SKM-1 (cell line): ENCODE data around the gene PIK3AP1.
A peak's percentile ranks its signal among the peaks of the same experiment; 100 is the strongest.

Experiments
- DNase-seq: peaks from one replicate; lab custom pipeline; 2025; ENCODE audit not compliant: unreplicated experiment; lab: John Stamatoyannopoulos, UW

PIK3AP1 gene

DNA sequence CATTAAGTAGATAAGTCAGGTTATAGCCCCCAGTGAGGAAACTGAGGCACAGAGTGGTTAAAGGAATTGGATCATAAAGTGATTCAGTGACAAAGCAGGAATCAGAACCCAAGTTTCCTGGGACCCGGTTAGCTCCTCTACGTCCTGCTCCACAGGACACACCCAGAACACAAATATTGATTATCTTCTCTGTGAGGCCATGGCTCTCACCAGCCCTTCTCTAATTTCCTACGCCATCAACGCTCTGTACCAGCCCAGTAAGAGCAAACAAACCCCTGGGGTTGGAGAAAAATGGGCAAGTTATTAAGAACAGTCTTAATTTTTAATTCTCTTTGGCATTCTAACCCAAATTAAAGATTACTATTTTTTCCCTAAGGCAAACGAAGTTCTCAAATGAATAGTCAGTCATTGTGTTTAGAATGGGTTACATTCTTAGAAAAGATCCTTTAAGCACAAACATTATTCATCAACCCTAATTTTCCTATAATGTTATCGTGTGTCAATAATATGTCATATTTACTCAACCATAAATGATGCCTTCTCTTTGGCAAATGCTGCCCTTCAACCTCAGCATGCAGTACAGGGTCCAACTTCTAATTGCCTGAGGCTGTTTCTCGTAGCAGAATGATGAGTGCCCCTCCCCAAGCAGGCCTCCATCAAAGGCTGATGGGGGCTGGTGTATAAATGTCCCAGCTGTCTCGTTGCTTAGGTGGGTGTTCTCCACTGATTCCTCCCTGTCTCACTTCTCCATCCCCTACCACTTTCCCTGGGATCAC lies 108.1 kb downstream of the PIK3AP1 start:
- DNase-seq: no peak

DNA sequence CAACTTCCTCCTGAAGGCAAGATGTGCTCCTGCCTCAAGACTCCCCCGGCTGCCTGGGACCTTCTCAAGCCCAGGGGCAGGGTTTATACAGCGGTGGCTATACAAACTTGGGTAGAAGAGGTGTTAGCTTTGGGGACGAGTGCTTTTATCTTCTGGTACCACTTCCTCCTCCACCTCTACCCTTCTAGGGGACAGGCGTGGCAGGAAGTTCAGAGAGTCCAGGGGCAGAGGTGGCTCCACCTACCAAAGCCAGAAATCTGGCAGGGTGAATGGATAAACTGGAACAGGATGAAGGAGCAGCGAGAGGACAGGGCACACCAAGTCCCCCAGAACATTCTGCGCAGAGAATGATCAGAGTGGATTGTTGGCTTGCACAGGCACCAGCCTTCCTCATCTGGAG lies 109.5 kb downstream of the PIK3AP1 start:
- no peak for DNase-seq

DNA sequence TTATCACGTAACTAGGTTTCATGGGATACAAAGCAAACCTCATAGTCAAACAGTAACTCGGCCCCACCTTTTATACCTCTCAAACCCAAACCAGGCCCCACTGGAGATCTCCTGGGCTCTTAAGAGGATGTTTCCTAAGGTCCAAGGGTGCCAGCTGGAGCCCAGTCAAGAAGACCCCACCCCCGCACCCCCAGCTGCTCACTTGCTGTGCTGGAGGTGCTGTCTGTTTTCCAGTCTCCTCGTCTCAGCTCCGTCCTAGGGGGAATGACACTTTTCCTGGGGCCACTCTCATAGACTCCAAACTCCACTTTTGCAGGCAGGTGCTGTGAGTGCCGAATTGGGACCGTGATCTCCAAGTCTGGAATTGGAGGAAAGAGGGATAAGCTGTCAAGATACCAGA lies 110.8 kb downstream of the PIK3AP1 start:
- DNase-seq: no peak

DNA sequence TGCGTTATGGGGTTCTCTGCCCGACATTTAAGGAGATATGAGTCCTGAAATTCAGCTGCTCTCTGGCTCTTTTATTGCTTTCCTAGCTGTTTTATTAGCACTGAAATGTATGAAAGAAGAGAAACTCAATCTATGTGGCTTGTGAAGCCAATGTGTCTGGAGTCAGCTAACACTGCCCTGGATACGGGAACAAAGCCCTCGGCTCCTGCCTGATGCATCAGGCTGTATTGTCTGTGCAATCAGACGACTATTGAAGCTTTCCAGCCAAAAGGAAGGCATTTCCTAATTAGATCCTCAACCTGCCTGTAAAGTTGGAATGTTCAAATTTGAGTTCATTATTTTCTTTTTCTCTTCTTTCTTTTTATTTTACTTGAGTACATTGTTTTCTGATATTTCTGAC lies 111.5 kb downstream of the PIK3AP1 start:
- DNase-seq: no peak

DNA sequence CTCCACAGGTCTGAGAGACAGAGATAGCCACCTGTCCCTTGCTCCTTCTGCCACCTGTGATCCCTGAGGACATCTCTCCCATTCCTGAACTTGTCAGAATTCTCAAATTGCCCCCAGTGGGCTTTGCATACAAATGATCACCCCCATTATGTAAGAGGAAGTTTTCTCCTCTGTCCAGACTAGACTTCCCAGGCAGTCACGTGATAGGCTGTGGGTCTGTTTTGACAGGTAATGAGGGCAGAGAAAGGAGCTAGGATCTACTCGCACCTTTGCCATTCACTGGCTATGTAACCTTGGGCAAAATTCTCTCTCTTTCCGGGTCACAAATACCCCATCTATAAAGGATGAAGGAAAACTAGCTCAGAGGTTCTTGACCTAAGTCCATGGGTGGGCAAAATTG lies 112.1 kb downstream of the PIK3AP1 start:
- no peak for DNase-seq

DNA sequence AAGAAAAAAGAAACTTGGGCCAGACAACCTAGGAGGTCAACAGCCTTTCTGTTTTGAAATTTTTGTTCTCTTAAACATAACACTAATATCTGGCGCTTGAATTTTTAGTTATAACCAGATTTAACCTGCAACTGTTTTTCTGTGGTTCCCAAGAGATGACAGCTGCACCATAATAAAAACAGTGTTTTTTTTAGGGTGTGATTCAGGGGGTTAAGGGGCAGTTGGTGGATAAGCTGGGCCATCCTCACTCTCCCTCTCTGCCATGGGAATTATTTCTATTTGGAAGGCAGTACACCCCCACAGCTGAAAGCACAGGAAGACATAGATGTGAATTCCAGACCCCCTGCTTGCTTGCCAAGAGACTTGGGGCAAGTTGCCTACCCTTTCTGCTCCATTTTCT lies 113.4 kb downstream of the PIK3AP1 start:
- no peak for DNase-seq

DNA sequence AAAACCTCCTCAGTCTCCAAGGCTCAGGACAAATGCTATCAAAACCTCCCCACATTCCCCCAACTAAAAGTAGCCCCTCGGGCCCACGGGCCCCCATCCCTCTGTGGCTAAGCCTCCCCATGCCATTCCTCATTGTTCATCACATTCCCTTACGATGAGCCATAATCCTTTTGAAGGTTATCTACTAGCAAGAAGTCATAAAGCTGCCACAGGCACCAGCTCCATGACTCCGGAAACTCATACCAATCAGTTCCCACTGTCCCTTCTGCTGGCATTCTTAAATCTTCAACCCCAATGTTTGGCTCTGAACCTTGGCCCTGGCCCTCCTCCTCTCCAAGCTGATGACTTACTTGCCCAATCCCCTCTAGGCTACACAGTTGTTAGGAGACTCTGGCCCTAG lies 114.1 kb downstream of the PIK3AP1 start:
- DNase-seq: no peak

DNA sequence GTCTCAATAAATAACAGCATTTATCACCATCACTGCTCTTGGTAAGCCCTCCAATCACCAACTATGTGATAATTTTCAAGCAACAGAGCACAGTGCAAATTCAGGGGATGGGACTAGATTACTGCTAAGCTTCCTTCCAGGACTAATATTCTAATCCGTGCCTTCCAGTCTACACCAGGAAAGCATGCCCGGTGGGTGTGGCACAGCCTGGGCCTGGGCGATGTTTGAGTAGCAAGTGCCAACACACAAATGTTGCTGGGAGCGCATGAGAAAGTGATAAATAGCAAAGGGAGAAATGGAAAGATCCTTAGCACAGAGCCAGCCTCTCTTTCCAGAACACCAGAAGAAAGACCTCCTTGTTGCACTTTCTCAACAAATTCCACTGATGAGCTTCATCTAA lies 120.0 kb downstream of the PIK3AP1 start:
- no peak for DNase-seq

DNA sequence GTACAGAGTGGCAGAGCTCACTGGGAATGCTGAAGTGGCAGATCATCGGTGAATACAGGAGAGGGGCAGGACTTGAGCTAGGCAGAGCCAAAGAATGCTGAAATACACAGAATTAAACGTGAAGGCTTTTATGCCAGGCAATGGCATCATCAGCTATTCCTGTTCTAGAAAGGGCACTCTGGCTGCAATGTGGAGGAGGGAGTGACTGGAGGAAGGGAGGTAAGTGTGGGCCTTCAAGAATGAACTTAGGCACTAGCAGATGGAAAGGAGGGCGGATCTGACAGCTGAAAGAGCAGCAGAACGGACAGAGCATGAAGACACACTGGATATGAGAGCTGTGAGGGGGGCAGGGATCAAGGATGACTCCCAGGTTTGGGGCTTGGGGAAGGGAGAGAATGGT lies 121.5 kb downstream of the PIK3AP1 start:
- no peak for DNase-seq

DNA sequence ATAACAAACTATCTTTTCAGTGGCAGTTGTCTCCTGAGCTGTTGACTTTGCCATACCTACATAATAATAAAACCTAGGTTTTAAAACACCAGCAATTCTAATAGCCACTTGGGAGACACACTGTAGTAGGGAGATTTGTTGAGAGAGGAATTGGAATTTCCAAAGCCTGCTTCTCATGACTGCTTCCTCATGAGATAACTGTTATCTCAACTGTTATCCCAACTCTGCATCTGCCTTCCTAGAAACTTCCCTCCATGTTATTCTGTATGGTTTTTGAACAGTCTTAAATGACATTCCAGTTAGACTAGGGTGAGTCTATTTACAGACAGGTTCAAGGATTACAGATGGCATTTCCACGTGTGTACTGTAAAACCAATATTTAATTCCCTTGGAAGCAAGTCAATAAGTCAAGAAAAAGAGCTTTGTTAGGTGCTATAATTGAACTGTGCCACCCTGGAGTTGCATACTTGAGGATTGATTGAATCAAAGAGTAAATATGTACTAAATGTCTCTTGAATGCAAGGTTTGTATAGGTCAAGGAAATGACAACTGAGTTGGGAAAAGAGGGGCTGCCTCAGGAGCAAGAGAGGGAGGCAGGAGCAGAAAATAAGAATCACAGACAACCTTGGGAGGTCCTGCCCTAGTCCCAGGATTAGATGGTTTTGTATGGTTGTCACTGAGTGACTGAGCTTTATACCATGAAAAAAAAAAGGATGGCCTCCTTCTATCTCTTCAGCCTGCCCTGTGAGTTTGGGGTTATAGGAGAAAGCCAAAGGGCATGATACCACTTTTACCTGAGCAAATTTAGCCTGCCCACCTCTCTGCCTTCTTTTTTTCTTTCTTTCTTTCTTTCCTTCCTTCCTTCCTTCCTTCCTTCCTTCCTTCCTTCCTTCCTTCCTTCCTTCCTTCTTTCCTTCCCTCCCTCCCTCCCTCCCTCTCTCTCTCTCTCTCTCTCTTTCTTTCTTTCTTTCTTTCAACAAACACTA lies 123.6 kb downstream of the PIK3AP1 start:
- DNase-seq: no peak

DNA sequence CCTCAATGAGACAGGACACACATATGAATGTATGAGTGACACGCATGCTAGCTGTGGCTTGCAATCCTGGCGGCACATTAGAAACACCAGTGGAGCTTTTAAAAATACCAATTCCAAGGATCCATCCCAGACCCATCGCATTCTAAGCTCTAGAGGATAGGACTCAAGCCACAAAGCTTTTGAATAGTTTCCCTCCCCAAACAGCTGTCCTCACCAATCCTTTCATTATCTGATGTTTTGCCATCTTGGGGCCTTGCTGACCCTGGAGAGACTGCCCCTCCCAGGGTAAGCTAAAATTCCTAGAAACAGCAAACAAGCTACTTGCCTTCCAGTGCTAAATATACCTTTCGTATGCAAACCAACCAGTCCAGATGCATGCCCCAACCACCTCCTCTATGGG lies 124.6 kb downstream of the PIK3AP1 start:
- DNase-seq: no peak

DNA sequence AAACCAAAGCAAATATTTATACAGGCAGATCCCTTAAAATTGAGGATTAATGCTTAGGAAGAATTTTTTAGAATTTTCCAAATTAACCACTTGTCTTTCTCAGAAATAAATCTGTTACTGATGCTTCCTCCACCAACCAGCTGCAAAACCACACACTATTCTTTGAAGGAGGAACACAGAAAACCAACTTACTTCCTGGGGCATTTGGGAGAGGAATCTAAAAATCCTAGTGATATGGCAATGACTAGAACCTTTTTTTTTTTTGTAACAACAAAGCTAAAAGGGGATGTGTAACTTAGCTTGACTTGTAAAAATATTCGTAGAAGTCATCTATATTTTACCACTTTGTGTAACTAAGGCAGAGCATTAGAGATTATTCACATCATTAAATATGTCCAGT lies 128.4 kb downstream of the PIK3AP1 start:
- no peak for DNase-seq

DNA sequence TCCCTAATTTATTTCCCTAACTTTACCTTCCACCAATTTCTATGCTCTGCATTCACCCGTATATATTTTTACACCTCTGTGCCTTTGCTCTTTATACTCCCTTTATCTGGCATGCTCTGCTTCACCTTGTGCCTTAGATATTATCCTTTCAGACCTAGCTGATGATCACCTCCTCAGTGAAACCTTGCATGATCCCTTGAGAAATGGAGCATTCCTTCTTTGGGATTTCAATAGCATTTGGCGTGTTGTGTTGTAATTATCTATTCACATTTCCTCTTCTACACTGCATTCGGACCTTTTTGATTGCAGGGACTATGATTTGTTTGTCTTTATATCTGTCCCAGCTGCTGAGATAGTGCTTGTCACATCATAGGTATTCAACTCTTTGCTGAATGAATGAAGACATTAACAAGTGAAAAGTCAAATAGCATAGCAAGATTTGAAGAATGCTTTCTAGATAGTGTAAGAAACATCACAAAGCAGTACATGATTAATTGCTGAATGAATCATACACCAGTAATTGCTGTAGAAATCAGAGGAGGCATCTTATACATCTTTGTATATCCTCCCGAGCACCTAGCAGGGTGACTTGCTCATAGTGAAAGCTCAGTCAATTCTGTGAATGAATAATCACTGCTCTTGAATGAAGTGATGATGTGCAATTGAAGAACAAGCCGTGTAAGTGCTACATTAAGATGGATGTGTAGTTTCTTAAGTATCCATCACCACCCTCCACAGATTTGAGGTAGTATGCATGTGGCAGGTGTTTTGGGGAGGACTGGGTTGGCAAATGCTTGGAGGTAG lies 131.5 kb downstream of the PIK3AP1 start:
- no peak for DNase-seq

DNA sequence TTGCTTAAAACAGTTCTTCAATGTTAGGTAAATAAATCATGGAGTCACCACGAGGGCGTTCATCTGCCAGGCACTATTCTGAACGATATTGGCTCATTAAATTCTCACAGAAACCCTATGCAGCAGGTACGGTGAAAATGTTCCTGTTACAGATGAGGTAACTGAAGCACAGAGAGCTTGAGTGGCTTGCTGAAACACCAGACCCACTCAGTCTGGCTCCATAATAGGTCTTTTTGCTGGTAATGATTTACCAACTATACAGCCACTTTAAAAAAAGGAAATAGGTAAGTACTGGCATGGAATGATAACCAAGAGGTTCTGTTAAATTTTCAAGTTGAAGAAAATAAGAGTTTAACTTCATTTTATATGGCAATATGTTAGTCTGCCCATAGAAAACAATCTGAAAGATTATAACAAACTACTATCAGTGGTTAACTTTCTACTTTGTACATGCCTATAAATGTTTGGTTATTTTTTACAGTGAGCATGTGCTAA lies 132.2 kb downstream of the PIK3AP1 start:
- DNase-seq: no peak

DNA sequence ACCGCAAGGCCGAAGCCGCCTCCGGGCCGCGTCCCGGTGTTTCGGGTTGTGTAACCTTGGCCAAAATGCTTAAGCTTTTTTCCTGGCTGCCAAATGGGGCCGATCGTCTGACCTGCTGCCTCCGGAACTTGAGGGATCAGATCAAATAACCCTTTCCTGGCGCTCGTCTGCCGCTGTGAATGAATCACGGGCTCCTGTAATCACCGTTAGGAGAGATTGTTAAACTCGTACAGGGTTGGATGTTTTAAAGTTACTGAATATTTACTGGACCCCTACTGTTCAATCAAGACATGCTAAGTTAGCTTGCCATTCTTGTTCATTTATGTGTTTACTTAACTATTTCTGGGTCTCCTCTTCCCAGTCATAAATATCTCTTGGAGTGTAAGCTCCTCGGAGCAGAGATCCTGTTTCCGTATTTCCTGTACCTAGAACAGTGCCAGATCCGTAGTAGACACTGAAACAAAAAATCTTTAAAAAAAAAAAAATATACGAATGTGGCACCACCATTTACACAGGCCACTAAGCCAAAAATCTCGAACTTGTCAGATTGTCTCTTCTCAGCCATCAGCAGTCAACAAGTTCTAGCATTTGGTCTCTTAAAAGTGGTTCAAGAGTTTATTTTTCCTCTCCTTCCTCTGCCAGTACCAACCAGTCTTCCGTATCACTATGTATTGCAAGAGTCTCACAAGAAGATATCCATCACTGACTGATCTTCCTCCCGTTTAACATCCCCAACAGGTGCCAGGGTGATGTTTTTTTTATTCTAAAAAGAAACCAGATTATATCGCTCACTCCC lies 132.9 kb downstream of the PIK3AP1 start:
- DNase-seq: peak; percentile 28

DNA sequence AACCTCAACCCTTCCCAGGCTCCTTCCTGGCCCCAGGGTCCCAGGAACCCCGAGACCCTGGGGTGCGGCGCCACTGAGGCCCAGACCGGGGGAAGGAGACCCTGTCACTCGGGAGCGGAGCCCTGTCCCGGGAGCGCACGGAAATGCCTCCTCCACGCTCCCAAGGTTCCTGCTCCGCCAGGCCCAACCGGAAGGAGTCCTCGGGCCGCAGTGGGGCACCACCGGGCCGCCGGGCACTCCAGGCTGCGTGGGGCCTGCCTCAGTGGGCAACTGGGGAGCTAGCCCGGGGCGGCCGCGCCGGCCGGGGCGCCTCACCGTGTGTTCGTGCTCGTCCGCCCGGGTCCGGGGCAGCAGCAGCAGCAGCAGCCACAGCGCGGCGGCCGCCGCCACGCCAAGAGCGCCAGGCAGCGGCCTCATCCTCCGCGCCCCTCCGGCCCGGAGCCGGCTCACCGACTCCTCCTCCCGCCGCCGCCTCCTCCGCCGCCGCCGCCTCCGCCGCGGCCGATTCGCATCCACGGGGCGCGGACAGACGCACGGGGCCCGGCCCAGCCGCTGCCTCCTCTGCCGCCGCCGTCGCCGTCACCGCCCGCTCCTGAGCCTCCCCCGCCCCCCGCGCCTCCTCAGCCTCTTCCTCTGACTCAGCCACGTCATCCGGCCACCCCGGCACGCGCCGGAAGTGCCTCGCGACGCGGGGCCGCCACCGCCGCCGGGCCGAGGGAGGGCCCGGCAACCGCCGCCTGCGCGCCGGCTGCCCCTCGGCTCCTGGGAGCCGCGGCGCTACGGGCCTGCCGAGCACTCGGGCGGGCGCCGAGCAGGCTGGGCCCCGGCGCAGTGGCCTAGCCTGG lies 133.7 kb downstream of the PIK3AP1 start, which contains the start of gene TM9SF3:
Gene TM9SF3 (minus strand): TSS at position 594 of the 845 bp plus-strand sequence. CDS start 177 bp downstream, at position 417.
- DNase-seq: peak; percentile 75

DNA sequence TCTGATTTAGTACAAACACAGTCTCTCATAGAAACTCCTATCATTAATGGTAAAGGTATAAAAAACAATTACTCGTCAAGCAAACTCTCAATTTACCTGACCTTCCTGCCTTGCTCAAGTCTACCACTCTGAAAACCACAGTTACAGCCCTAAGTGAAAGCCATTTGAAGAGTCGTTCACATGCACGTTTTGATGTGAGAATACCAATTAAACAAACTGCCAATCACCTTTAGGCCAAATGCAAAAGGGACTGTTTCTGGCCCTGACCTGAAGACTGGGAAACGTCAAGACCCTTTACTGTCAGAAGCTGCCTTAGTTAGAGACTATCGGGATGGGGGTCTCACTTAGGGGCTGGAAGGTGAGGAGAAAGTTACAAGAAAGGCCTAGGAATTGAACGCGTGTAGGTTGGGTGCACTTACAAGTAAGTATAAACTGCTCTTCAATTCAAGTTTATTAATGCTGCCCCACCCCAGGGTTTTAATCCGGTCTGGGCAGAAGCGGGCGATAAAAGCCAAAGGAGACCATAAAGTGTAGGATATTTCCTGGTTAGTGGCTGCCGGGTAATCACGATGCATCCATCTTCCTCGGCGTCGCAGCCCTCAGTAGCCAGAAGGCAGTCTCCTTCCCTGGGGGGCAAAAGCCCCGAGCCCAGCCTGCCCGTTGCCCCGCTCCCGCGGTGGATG lies 134.4 kb downstream of the PIK3AP1 start:
- DNase-seq: no peak

DNA sequence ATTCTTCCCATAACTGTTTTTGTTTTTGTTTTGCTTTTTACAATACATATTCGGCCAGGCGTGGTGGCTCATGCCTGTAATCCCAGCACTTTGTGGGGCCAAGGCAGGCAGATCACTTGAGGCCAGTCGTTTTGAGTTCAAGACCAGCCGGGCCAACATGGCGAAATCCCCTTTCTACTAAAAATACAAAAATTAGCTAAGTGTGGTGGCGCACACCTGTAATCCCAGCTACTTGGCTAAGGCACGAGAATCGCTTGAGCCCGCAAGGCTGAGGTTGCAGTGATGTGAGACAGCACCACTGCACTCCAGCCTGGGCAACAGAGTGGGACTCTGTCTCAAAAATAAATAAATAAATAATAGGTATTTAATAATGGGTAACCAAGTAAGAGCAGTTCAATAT lies 135.8 kb downstream of the PIK3AP1 start:
- DNase-seq: no peak

DNA sequence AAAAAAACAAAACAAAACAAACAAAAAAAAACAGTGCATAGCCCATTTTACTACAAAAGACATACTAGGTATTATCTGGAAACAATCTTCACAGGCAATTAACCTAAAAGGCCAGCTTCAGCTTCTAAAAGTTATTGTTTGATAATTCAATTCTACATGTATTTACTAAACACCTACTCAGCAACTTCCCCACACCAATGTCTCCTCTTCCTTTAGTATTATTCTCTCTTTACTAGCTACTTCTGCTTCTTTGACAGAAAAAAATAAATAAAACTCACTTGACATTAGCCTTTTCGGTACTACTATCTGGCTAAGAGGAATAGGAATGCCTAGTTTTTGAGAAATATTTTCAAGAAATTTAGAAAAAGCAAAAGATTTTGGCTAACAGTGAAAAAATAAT lies 136.3 kb downstream of the PIK3AP1 start:
- DNase-seq: no peak
